NCI-H82 (cell line): ENCODE measurements around the gene ZXDA.
"Not testable (repeated sequence)": the region's sequence is repeated elsewhere in the genome, so short reads cannot be mapped to it uniquely, and the experiment has no call there.

ENCODE experiments used
- DNase-seq: peaks from one replicate; lab custom pipeline; 2025; lab: John Stamatoyannopoulos, UW

Gene ZXDA

GRCh38 chrX:57910287-57910912 is at the start of gene ZXDA:
ZXDA (minus strand) TSS chrX:57910458; CDS start chrX:57910420, 38 bp downstream.
- DNase-seq, result not testable (repeated sequence)

GRCh38 chrX:57952320-57952678 is 42.0 kb upstream of the ZXDA start:
- no peak for DNase-seq

- DNase-seq, result no peak
Measured at GRCh38 chrX:57951666-57952319, 41.5 kb upstream of the ZXDA start.

GRCh38 chrX:57933321-57933720 is 23.1 kb upstream of the ZXDA start:
- DNase-seq, result no peak

- no peak for DNase-seq
Measured at GRCh38 chrX:57932266-57932665, 22.0 kb upstream of the ZXDA start.

- no peak for DNase-seq
Measured at GRCh38 chrX:57930051-57930450, 19.8 kb upstream of the ZXDA start.

- DNase-seq, result peak; percentile 36
Measured at GRCh38 chrX:57929373-57929772, 19.1 kb upstream of the ZXDA start.

GRCh38 chrX:57925806-57926205 is 15.5 kb upstream of the ZXDA start:
- no peak for DNase-seq

GRCh38 chrX:57918750-57919436 is 8.6 kb upstream of the ZXDA start:
- DNase-seq, result peak; percentile 65

GRCh38 chrX:57915680-57916079 is 5.4 kb upstream of the ZXDA start:
- DNase-seq, result no peak

- peak; percentile 45 for DNase-seq
Measured at GRCh38 chrX:57909595-57910286, 517 bp downstream of the ZXDA start.

- not testable (repeated sequence) for DNase-seq
Measured at GRCh38 chrX:57908972-57909594, 1.2 kb downstream of the ZXDA start.

- DNase-seq, result no peak
Measured at GRCh38 chrX:57906790-57907189, 3.5 kb downstream of the ZXDA start.

- no peak for DNase-seq
Measured at GRCh38 chrX:57905141-57905540, 5.1 kb downstream of the ZXDA start.

- no peak for DNase-seq
Measured at GRCh38 chrX:57904176-57904880, 5.9 kb downstream of the ZXDA start.

- no peak for DNase-seq
Measured at GRCh38 chrX:57902633-57903032, 7.6 kb downstream of the ZXDA start.

GRCh38 chrX:57901466-57901865 is 8.8 kb downstream of the ZXDA start:
- DNase-seq, result no peak

- DNase-seq, result no peak
Measured at GRCh38 chrX:57900975-57901374, 9.3 kb downstream of the ZXDA start.

- DNase-seq, result no peak
Measured at GRCh38 chrX:57899906-57900305, 10.4 kb downstream of the ZXDA start.

- DNase-seq, result no peak
Measured at GRCh38 chrX:57899064-57899463, 11.2 kb downstream of the ZXDA start.

- DNase-seq, result no peak
Measured at GRCh38 chrX:57871463-57871862, 38.8 kb downstream of the ZXDA start.
